Panc1 (cell line): ENCODE results near the gene PGA3. TPM values are rescaled to one million over a fixed set of nuclear protein-coding genes. Genes with fewer than 3 reads are reported as not detected.

Experiments used
- ATAC-seq: fragments of 200-7000 bp; cut with Tn5 transposase; 2 replicates; pipeline ENCODE4 v1.9.1; 2020; ENCODE audit warnings: mild to moderate bottlenecking, moderate library complexity
- BruUV-seq: library from RNA; stranded (reverse); fragments of 400-500 nt; replicated peaks from 2 replicates; lab custom pipeline; 2021; lab: Mats Ljungman, UMichigan
- CTCF ChIA-PET: fragments of 300-600 bp; sonication (Branson Sonifier 250); formaldehyde crosslinking; loops from one replicate; lab custom pipeline; 2022; ENCODE audit warnings: antibody characterized with exemption; lab: Charles Lee
- POLR2A ChIA-PET: fragments of 300-600 bp; sonication (Branson Sonifier 250); formaldehyde crosslinking; loops from one replicate; lab custom pipeline; 2022; ENCODE audit warnings: antibody characterized with exemption; lab: Charles Lee
- DNase-seq: peaks from one replicate; pipeline ENCODE4 v3.0.0-alpha.2; 2010; ENCODE audit warnings: low read depth, low spot score
- H3K27ac ChIP-seq: 2 replicates; pipeline ENCODE4 v1.5.1; 2011; ENCODE audit warnings: mild to moderate bottlenecking, low read length, inconsistent platforms
- H3K27me3 ChIP-seq: fragments of 200-500 bp; sonication (Bioruptor generic); 2 replicates; pipeline ENCODE4 v1.6.0; 2014; ENCODE audit warnings: low read length, inconsistent platforms; ENCODE audit not compliant: control insufficient read depth, insufficient read depth
- H3K36me3 ChIP-seq: fragments of 200-500 bp; sonication (Bioruptor generic); 2 replicates; pipeline ENCODE4 v1.5.1; 2014; ENCODE audit warnings: inconsistent platforms, mild to moderate bottlenecking, low read length, moderate library complexity; ENCODE audit not compliant: control insufficient read depth, insufficient read depth
- H3K4me1 ChIP-seq: 2 replicates; pipeline ENCODE4 v1.5.1; 2011; ENCODE audit warnings: inconsistent platforms, mild to moderate bottlenecking, low read length, moderate library complexity; ENCODE audit not compliant: control insufficient read depth, insufficient read depth
- H3K4me3 ChIP-seq, 2 experiments: 2 replicates each; pipeline ENCODE4 v1.5.1; 2011 to 2012; ENCODE audit warnings: low read depth in 2 of 2, low read length in 2 of 2, mild to moderate bottlenecking in 2 of 2, inconsistent platforms in 1 of 2, moderate library complexity in 1 of 2
- H3K9me3 ChIP-seq: fragments of 200-500 bp; sonication (Bioruptor generic); 2 replicates; pipeline ENCODE4 v1.5.1; 2014; ENCODE audit warnings: low read depth, mild to moderate bottlenecking, inconsistent platforms, low read length, moderate library complexity; ENCODE audit not compliant: control insufficient read depth, insufficient read depth
- POLR2AphosphoS5 ChIP-seq: IDR thresholded peaks from 2 replicates; pipeline ENCODE4 v1.6.1; 2012; ENCODE audit warnings: mild to moderate bottlenecking, low read depth, low read length, moderate library complexity
- SIN3A ChIP-seq: IDR thresholded peaks from 2 replicates; pipeline ENCODE4 v1.6.1; 2012; ENCODE audit warnings: low read depth, mild to moderate bottlenecking, low read length, moderate library complexity, borderline replicate concordance; ENCODE audit not compliant: insufficient read depth
- TCF7L2 ChIP-seq: IDR thresholded peaks from 2 replicates; pipeline ENCODE4 v1.6.1; 2011; ENCODE audit warnings: mild to moderate bottlenecking, low read depth, low read length, inconsistent platforms
- in situ Hi-C: cut with HindIII; loops from 2 replicates; pipeline ENCODE4 v1.10.0; 2016; ENCODE audit warnings: low sequenced_read_pairs, low pct_unique_long_range_greater_than_20kb
- intact Hi-C: fragments of 100-400 bp; cut with micrococcal nuclease; formaldehyde crosslinking; loops from one replicate; pipeline ENCODE4 v1.10.0; 2022; ENCODE audit not compliant: unreplicated experiment
- total RNA-seq: library from RNA; stranded (reverse); gene quantifications from one replicate; pipeline ENCODE4 v1.2.1, GENCODE V29; 2021; ENCODE audit not compliant: unreplicated experiment
- TF ChIP-seq, protein P1 (sequence below): fragments of 450-650 bp; IDR thresholded peaks from 2 replicates; pipeline ENCODE4 v1.5.1; 2017; ENCODE audit warnings: mild to moderate bottlenecking
- TF ChIP-seq, protein P2 (sequence below), 2 experiments: IDR thresholded peaks; 2 replicates each; pipeline ENCODE4 v1.6.1; 2011 to 2012; ENCODE audit warnings: low read depth in 2 of 2, control low read depth in 1 of 2, low read length in 1 of 2, mild to moderate bottlenecking in 1 of 2, moderate library complexity in 1 of 2; ENCODE audit not compliant: insufficient read depth in 1 of 2

PGA3 gene
- total RNA-seq, 1 experiment from 2014 or later = not detected

DNA sequence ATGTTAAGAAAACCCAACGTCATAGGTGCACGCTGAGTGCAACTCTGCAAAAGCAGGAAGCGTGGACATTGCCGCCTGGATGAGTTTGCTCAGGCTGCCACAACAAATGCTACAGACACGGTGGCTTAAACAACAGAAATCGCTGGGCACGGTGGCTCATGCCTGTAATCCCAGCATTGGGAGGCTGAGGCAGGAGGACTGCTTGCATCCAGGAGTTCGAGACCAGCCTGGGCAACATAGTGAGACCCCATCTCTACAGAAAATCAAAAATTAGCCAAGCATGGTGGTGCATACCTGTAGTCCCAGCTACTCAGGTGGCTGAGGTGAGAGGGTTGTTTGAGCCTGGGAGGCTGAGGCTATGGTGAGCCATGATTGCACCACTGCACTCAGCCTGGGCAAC, 13.4 kb upstream of the PGA3 start:
- ChIA-PET POLR2A (no interaction called here), CTCF (no interaction called here)
- TF ChIP-seq, protein P1, sequence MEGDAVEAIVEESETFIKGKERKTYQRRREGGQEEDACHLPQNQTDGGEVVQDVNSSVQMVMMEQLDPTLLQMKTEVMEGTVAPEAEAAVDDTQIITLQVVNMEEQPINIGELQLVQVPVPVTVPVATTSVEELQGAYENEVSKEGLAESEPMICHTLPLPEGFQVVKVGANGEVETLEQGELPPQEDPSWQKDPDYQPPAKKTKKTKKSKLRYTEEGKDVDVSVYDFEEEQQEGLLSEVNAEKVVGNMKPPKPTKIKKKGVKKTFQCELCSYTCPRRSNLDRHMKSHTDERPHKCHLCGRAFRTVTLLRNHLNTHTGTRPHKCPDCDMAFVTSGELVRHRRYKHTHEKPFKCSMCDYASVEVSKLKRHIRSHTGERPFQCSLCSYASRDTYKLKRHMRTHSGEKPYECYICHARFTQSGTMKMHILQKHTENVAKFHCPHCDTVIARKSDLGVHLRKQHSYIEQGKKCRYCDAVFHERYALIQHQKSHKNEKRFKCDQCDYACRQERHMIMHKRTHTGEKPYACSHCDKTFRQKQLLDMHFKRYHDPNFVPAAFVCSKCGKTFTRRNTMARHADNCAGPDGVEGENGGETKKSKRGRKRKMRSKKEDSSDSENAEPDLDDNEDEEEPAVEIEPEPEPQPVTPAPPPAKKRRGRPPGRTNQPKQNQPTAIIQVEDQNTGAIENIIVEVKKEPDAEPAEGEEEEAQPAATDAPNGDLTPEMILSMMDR = no peak
- TF ChIP-seq, protein P2, sequence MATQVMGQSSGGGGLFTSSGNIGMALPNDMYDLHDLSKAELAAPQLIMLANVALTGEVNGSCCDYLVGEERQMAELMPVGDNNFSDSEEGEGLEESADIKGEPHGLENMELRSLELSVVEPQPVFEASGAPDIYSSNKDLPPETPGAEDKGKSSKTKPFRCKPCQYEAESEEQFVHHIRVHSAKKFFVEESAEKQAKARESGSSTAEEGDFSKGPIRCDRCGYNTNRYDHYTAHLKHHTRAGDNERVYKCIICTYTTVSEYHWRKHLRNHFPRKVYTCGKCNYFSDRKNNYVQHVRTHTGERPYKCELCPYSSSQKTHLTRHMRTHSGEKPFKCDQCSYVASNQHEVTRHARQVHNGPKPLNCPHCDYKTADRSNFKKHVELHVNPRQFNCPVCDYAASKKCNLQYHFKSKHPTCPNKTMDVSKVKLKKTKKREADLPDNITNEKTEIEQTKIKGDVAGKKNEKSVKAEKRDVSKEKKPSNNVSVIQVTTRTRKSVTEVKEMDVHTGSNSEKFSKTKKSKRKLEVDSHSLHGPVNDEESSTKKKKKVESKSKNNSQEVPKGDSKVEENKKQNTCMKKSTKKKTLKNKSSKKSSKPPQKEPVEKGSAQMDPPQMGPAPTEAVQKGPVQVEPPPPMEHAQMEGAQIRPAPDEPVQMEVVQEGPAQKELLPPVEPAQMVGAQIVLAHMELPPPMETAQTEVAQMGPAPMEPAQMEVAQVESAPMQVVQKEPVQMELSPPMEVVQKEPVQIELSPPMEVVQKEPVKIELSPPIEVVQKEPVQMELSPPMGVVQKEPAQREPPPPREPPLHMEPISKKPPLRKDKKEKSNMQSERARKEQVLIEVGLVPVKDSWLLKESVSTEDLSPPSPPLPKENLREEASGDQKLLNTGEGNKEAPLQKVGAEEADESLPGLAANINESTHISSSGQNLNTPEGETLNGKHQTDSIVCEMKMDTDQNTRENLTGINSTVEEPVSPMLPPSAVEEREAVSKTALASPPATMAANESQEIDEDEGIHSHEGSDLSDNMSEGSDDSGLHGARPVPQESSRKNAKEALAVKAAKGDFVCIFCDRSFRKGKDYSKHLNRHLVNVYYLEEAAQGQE (IDR thresholded peaks at IDR 0.05; ENCODE audit: insufficient read depth in 1 of 2, low read depth in 2 of 2, low read length in 1 of 2) = no peak
- TF ChIP-seq SIN3A (no peak), POLR2AphosphoS5 (no peak), TCF7L2 (no peak)
- ATAC-seq = no peak
- intact Hi-C loops = loop anchor here (5.0 kb wide), 2 partner anchors 58 to 358 kb away; no protein-coding TSS in a partner anchor
- no TSS peak for BruUV-seq
- H3K4me3 ChIP-seq = no peak overlapping the region
- no peaks in the 10 kb centered on the region for H3K27me3 ChIP-seq
- no peaks in the 10 kb centered on the region for H3K9me3 ChIP-seq
- in situ Hi-C loops = no loop called here
- no peaks in the 10 kb centered on the region for H3K36me3 ChIP-seq
- no peak overlapping the region for H3K27ac ChIP-seq
- no peak for DNase-seq
- no peaks in the 10 kb centered on the region for H3K4me1 ChIP-seq

DNA sequence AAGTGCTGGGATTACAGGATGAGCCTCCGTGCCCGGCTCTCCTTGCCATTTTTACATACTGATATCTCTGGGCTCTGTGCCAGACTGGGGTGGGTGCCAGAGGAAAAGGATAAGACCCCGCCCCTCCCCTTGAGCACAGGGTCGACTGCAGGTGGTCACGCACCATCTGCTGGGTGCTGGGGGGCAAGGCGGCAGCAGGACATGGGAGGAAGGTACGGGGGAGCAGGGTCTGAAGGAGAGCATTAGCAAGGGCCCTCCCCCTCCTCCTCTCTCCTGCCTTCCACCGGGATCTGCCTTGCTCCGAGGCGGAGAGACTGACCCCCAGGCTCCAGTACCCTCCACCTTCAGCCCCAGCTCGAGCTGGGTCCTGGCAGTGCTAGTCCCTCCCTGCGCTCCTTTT, 9.7 kb upstream of the PGA3 start:
- in situ Hi-C loops = no loop called here
- ATAC-seq = peak; percentile 47; the same call in 1 of the 2 replicates
- intact Hi-C loops = no loop called here

More for the DNA sequence above, 9.7 kb upstream of the PGA3 start:
- no peak overlapping the region for H3K27ac ChIP-seq
- H3K36me3 ChIP-seq = no peaks in the 10 kb centered on the region
- POLR2A ChIA-PET = interaction anchor here (0.6 kb wide), 1 partner anchor 132 kb away, joined by 3 read pairs; no protein-coding TSS in a partner anchor
- CTCF ChIA-PET = no interaction called here
- no peaks in the 10 kb centered on the region for H3K9me3 ChIP-seq
- BruUV-seq = no TSS peak
- TF ChIP-seq SIN3A (no peak), POLR2AphosphoS5 (no peak), TCF7L2 (no peak)
- TF ChIP-seq, protein P2 (IDR thresholded peaks at IDR 0.05; ENCODE audit: insufficient read depth in 1 of 2, low read depth in 2 of 2, low read length in 1 of 2) = no peak
- TF ChIP-seq, protein P1 = no peak
- no peaks in the 10 kb centered on the region for H3K4me1 ChIP-seq
- no peak for DNase-seq
- H3K4me3 ChIP-seq = no peak overlapping the region
- H3K27me3 ChIP-seq = peaks cover 4% of the 10 kb centered on the region; the same call in 1 of the 2 replicates
